HEK293T (cell line): Measurements from ENCODE around the gene NTN1.
"Not testable (repeated sequence)": the region's sequence is repeated elsewhere in the genome, so short reads cannot be mapped to it uniquely, and the experiment has no call there.

Experiments
- CTCF ChIA-PET: fragments of 350-600 bp; formaldehyde crosslinking; extraction: SDS; loops from one replicate; lab custom pipeline; 2021; ENCODE audit warnings: antibody characterized with exemption, inconsistent platforms; lab: Yijun Ruan, JAX
- POLR2A ChIA-PET: fragments of 350-600 bp; formaldehyde crosslinking; extraction: SDS; loops from one replicate; lab custom pipeline; 2020; ENCODE audit warnings: antibody characterized with exemption, inconsistent platforms; lab: Yijun Ruan, JAX
- DNase-seq: peaks from one replicate; pipeline ENCODE4 v3.0.0; 2012; ENCODE audit warnings: mixed read lengths; ENCODE audit errors: extremely low spot score
- ARNT ChIP-seq: fragments of 450-650 bp; IDR thresholded peaks from 2 replicates; pipeline ENCODE4 v1.6.1; 2017; ENCODE audit warnings: mild to moderate bottlenecking
- BHLHE40 ChIP-seq: fragments of 450-650 bp; IDR thresholded peaks from 2 replicates; pipeline ENCODE4 v1.6.1; 2016; ENCODE audit warnings: mild to moderate bottlenecking, moderate library complexity, borderline replicate concordance
- CTBP1 ChIP-seq: fragments of 450-650 bp; IDR thresholded peaks from 2 replicates; pipeline ENCODE4 v1.6.1; 2016; ENCODE audit warnings: borderline replicate concordance
- ELF4 ChIP-seq: fragments of 450-650 bp; IDR thresholded peaks from 2 replicates; pipeline ENCODE4 v1.6.1; 2017; ENCODE audit warnings: antibody characterized with exemption
- FOXA1 ChIP-seq: fragments of 450-650 bp; IDR thresholded peaks from 2 replicates; pipeline ENCODE4 v1.6.1; 2016; ENCODE audit warnings: mild to moderate bottlenecking
- FOXK2 ChIP-seq: fragments of 450-650 bp; IDR thresholded peaks from 2 replicates; pipeline ENCODE4 v1.6.1; 2016; ENCODE audit warnings: mild to moderate bottlenecking
- FOXM1 ChIP-seq: fragments of 450-650 bp; IDR thresholded peaks from 2 replicates; pipeline ENCODE4 v1.6.1; 2017; ENCODE audit warnings: mild to moderate bottlenecking, borderline replicate concordance
- HDGF ChIP-seq: fragments of 450-650 bp; IDR thresholded peaks from 2 replicates; pipeline ENCODE4 v1.6.1; 2017; ENCODE audit warnings: antibody characterized with exemption, borderline replicate concordance
- L3MBTL2 ChIP-seq: fragments of 450-650 bp; conservative IDR thresholded peaks from 2 replicates; pipeline ENCODE4 v1.6.1; 2016; ENCODE audit warnings: mild to moderate bottlenecking
- LEF1 ChIP-seq: fragments of 450-650 bp; IDR thresholded peaks from 2 replicates; pipeline ENCODE4 v1.6.1; 2017; ENCODE audit warnings: mild to moderate bottlenecking, borderline replicate concordance
- NFRKB ChIP-seq: fragments of 450-650 bp; IDR thresholded peaks from 2 replicates; pipeline ENCODE4 v1.6.1; 2016; ENCODE audit warnings: mild to moderate bottlenecking, moderate library complexity
- SP1 ChIP-seq: fragments of 450-650 bp; IDR thresholded peaks from 2 replicates; pipeline ENCODE4 v1.6.1; 2017
- SUZ12 ChIP-seq: fragments of 450-650 bp; IDR thresholded peaks from 2 replicates; pipeline ENCODE4 v1.6.1; 2016; ENCODE audit warnings: mild to moderate bottlenecking
- TARDBP ChIP-seq: fragments of 450-650 bp; IDR thresholded peaks from 2 replicates; pipeline ENCODE4 v1.6.1; 2016
- ZNF384 ChIP-seq: fragments of 450-650 bp; IDR thresholded peaks from 2 replicates; pipeline ENCODE4 v1.6.1; 2016
- TF ChIP-seq, protein P1 (sequence below): fragments of 450-650 bp; IDR thresholded peaks from 2 replicates; pipeline ENCODE4 v1.6.1; 2016

NTN1 gene

GRCh38 chr17:9021158-9021991, at the start of gene NTN1:
TSS of gene NTN1 (plus strand) at chr17:9021510. CDS start at chr17:9022374, 864 bp downstream.
- ChIA-PET POLR2A (interaction anchor here (1.0 to 2.7 kb wide), 4 partner anchors 8 to 94 kb away, joined by 3 to 8 read pairs (median 6); no protein-coding TSS in a partner anchor), CTCF (interaction anchor here (1.4 kb wide), 1 partner anchor 19 kb away, joined by 3 read pairs; no protein-coding TSS in a partner anchor)
- DNase-seq, result peak; percentile 60
- TF ChIP-seq ARNT, result 0 out of 2 replicates have a peak, but pooled peaks have one; percentile 24
- TF ChIP-seq SP1, result no peak
- TF ChIP-seq ZNF384, result no peak
- no peak for TF ChIP-seq HDGF
- no peak for TF ChIP-seq FOXM1
- TF ChIP-seq SUZ12, result no peak

- DNase-seq, result no peak
- no peak for TF ChIP-seq FOXA1
- TF ChIP-seq FOXK2, result no peak
- TF ChIP-seq SP1, result no peak
- no peak for TF ChIP-seq SUZ12
- no peak for TF ChIP-seq ELF4
- TF ChIP-seq LEF1, result no peak
- TF ChIP-seq ZNF384, result no peak
- TF ChIP-seq, protein P1, sequence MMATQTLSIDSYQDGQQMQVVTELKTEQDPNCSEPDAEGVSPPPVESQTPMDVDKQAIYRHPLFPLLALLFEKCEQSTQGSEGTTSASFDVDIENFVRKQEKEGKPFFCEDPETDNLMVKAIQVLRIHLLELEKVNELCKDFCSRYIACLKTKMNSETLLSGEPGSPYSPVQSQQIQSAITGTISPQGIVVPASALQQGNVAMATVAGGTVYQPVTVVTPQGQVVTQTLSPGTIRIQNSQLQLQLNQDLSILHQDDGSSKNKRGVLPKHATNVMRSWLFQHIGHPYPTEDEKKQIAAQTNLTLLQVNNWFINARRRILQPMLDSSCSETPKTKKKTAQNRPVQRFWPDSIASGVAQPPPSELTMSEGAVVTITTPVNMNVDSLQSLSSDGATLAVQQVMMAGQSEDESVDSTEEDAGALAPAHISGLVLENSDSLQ, result no peak
- TF ChIP-seq NFRKB, result no peak
- no peak for TF ChIP-seq CTBP1
- no peak for TF ChIP-seq TARDBP
- ChIA-PET CTCF (no interaction called here), POLR2A (no interaction called here)
These were observed 46.1 kb upstream of the NTN1 start for GRCh38 chr17:8975091-8975725.

DNA sequence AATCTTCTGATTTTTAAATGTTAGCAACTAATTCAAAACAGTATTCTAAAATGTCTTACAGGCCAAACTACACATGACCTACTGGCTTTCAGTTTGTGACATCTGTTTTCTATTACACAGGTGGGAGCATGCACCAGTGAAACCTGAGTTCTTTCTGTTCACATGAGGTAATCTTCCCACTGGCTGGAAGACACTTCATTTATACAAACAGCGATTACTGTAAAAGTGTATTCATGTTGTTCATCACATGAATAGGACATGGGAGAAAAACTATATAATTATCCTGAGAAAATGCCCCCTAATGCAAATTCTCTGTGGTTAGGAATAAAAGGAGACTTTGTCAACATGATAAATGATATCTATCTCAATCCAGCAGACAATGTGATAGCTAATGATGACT, 44.7 kb upstream of the NTN1 start:
- TF ChIP-seq ZNF384, result no peak
- TF ChIP-seq, protein P1, result no peak
- TF ChIP-seq FOXA1, result no peak
- no peak for TF ChIP-seq LEF1
- no peak for TF ChIP-seq FOXM1
- no peak for TF ChIP-seq ARNT
- TF ChIP-seq SP1, result no peak
- no peak for TF ChIP-seq TARDBP
- TF ChIP-seq SUZ12, result no peak
- no peak for TF ChIP-seq HDGF
- no peak for TF ChIP-seq L3MBTL2
- no peak for TF ChIP-seq FOXK2
- no peak for TF ChIP-seq BHLHE40
- TF ChIP-seq CTBP1, result no peak
- TF ChIP-seq ELF4, result no peak
- no peak for TF ChIP-seq NFRKB
- CTCF ChIA-PET, result no interaction called here
- DNase-seq, result no peak
- POLR2A ChIA-PET, result no interaction called here

GRCh38 chr17:8979715-8980114, 41.6 kb upstream of the NTN1 start:
- DNase-seq, result no peak
- POLR2A ChIA-PET, result no interaction called here
- TF ChIP-seq FOXA1 (no peak), BHLHE40 (no peak), SP1 (no peak), ELF4 (no peak), ZNF384 (no peak), HDGF (no peak), FOXK2 (no peak), SUZ12 (no peak), TARDBP (no peak), CTBP1 (no peak), FOXM1 (no peak), L3MBTL2 (no peak), NFRKB (no peak), ARNT (no peak)
- TF ChIP-seq, protein P1, result no peak
- CTCF ChIA-PET, result no interaction called here

GRCh38 chr17:8981443-8981842, 39.9 kb upstream of the NTN1 start:
- ChIA-PET POLR2A (no interaction called here), CTCF (no interaction called here)
- no peak for DNase-seq
- TF ChIP-seq BHLHE40 (no peak), L3MBTL2 (no peak)

DNA sequence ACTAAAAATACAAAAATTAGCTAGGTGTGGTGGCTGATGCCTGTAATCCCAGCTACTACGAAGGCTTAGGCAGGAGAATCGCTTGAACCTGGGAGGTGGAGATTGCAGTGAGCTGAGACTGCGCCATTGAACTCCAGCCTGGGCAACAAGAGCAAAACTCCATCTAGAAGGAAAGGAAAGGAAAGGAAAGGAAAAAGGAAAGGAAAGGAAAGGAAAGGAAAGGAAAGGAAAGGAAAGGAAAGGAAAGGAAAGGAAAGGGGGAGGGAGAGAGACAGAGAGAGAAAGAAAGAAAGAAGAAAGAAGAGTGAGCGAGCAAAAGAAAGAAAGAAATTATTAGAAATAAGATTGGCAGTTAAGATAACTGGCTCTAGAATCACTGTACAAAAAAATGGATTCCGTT, 37.1 kb upstream of the NTN1 start:
- CTCF ChIA-PET, POLR2A ChIA-PET, DNase-seq: not testable (repeated sequence)
